ENCODE measurements around the gene SNX8. TPM values are rescaled to one million over a fixed set of nuclear protein-coding genes. Genes with fewer than 3 reads are reported as not detected.

The SNX8 gene
- total and polyA plus RNA-seq, 2 of the 13 experiments (the other 11 are each of a cell fraction or from before 2014, with no cell fraction given): 20.6 to 45.2 TPM

- TF ChIP-seq PAXIP1 (CRISPR knock-in tag; conservative IDR thresholded peaks at IDR 0.05) (no peak), CSRNP1 (CRISPR knock-in tag; IDR thresholded peaks at IDR 0.05) (peak; percentile 21; the same call in 1 of the 2 replicates), SMYD3 (CRISPR knock-in tag; IDR thresholded peaks at IDR 0.05) (no peak), ZSCAN5A (CRISPR knock-in tag; IDR thresholded peaks at IDR 0.05; ENCODE audit: borderline replicate concordance) (no peak), XRCC5 (optimal IDR thresholded peaks at IDR 0.05; ENCODE audit: low read length) (peak; percentile 18), ZNF7 (CRISPR knock-in tag; IDR thresholded peaks at IDR 0.05) (no peak), SIN3B (IDR thresholded peaks at IDR 0.05; ENCODE audit: low read length) (no peak), ZBTB39 (CRISPR knock-in tag; IDR thresholded peaks at IDR 0.05) (no peak), HNRNPK (IDR thresholded peaks at IDR 0.05; ENCODE audit: low read depth, low read length, poor library complexity, severe bottlenecking) (peak; percentile 96), TCF7L2 (IDR thresholded peaks at IDR 0.05; ENCODE audit: low read depth, low read length) (no peak), KLF6 (CRISPR knock-in tag; IDR thresholded peaks at IDR 0.05) (no peak), PLSCR1 (CRISPR knock-in tag; IDR thresholded peaks at IDR 0.05; ENCODE audit: borderline replicate concordance) (no peak), ARID4A (CRISPR knock-in tag; IDR thresholded peaks at IDR 0.05; ENCODE audit: borderline replicate concordance) (0 out of 2 replicates have a peak, but pooled peaks have one; percentile 69)
Observed at GRCh38 chr7:2231992-2232765, 82.1 kb downstream of the SNX8 start (continued).

All from HepG2 (cell line).